RWPE2 (cell line): ENCODE results near the gene RNF214.

Experiments
- ATAC-seq: fragments of 200-7000 bp; cut with Tn5 transposase; 3 replicates; pipeline ENCODE4 v1.9.1; 2021; ENCODE audit warnings: low read depth
- DNase-seq: peaks from one replicate; pipeline ENCODE4 v3.0.0-alpha.2; 2020; ENCODE audit warnings: low spot score
- H3K27ac ChIP-seq: fragments of 450-650 bp; 2 replicates; pipeline ENCODE4 v1.5.1; 2017; ENCODE audit warnings: mild to moderate bottlenecking; ENCODE audit not compliant: poor library complexity, severe bottlenecking
- H3K27me3 ChIP-seq: fragments of 250-450 bp; sonication (Bioruptor Pico); 2 replicates; pipeline ENCODE4 v1.5.1; 2021; ENCODE audit warnings: mild to moderate bottlenecking, moderate library complexity; ENCODE audit not compliant: insufficient read depth, poor library complexity, severe bottlenecking
- H3K36me3 ChIP-seq: fragments of 250-450 bp; sonication (Bioruptor Pico); 2 replicates; pipeline ENCODE4 v1.5.1; 2020; ENCODE audit warnings: low read depth, mild to moderate bottlenecking, moderate library complexity
- H3K4me1 ChIP-seq: fragments of 250-450 bp; sonication (Bioruptor Pico); 2 replicates; pipeline ENCODE4 v1.5.1; 2021; ENCODE audit warnings: mild to moderate bottlenecking, moderate library complexity; ENCODE audit not compliant: insufficient read depth, poor library complexity, severe bottlenecking
- H3K4me3 ChIP-seq: fragments of 250-450 bp; sonication (Bioruptor Pico); 2 replicates; pipeline ENCODE4 v1.5.1; 2021; ENCODE audit warnings: mild to moderate bottlenecking, moderate library complexity; ENCODE audit not compliant: severe bottlenecking
- H3K9me3 ChIP-seq: fragments of 250-450 bp; sonication (Bioruptor Pico); 2 replicates; pipeline ENCODE4 v1.5.1; 2021; ENCODE audit warnings: mild to moderate bottlenecking, moderate library complexity; ENCODE audit not compliant: severe bottlenecking
- CTCF ChIP-seq: fragments of 450-650 bp; IDR thresholded peaks from one replicate; pipeline ENCODE4 v1.5.1; 2017; ENCODE audit warnings: mild to moderate bottlenecking, moderate library complexity; ENCODE audit not compliant: poor library complexity, severe bottlenecking

Gene RNF214

GRCh38 chr11:117278347-117278746 lies 45.9 kb downstream of the RNF214 start:
- no peak overlapping the region for H3K27ac ChIP-seq
- TF ChIP-seq CTCF, result no peak
- ATAC-seq, result no peak
- no peaks in the 10 kb centered on the region for H3K9me3 ChIP-seq
- H3K4me3 ChIP-seq, result no peak overlapping the region
- DNase-seq, result no peak
- H3K4me1 ChIP-seq, result peaks cover 5% of the 10 kb centered on the region
- H3K27me3 ChIP-seq, result no peaks in the 10 kb centered on the region
- H3K36me3 ChIP-seq, result peaks cover 33% of the 10 kb centered on the region

GRCh38 chr11:117279711-117280376 lies 47.4 kb downstream of the RNF214 start:
- peaks cover 41% of the 10 kb centered on the region for H3K36me3 ChIP-seq
- no peaks in the 10 kb centered on the region for H3K4me1 ChIP-seq
- H3K4me3 ChIP-seq, result no peak overlapping the region
- ATAC-seq, result no peak
- DNase-seq, result no peak
- H3K27ac ChIP-seq, result peak overlapping the region; percentile 69
- no peak for TF ChIP-seq CTCF
- no peaks in the 10 kb centered on the region for H3K9me3 ChIP-seq
- no peaks in the 10 kb centered on the region for H3K27me3 ChIP-seq

- ATAC-seq (peak; percentile 98), DNase-seq (peak; percentile 65)
- peaks cover 54% of the 10 kb centered on the region for H3K36me3 ChIP-seq
- H3K27ac ChIP-seq, result peak overlapping the region; percentile 69
- no peak for TF ChIP-seq CTCF
- no peaks in the 10 kb centered on the region for H3K4me1 ChIP-seq
- H3K27me3 ChIP-seq, result no peaks in the 10 kb centered on the region
- no peaks in the 10 kb centered on the region for H3K9me3 ChIP-seq
- no peak overlapping the region for H3K4me3 ChIP-seq
Measured at GRCh38 chr11:117281159-117281558, 48.7 kb downstream of the RNF214 start.

GRCh38 chr11:117281869-117282268 lies 49.4 kb downstream of the RNF214 start:
- H3K4me3 ChIP-seq, result no peak overlapping the region
- TF ChIP-seq CTCF, result no peak
- H3K36me3 ChIP-seq, result peaks cover 62% of the 10 kb centered on the region
- no peaks in the 10 kb centered on the region for H3K9me3 ChIP-seq
- no peaks in the 10 kb centered on the region for H3K27me3 ChIP-seq
- H3K4me1 ChIP-seq, result no peaks in the 10 kb centered on the region
- H3K27ac ChIP-seq, result peak overlapping the region; percentile 69
- no peak for ATAC-seq
- DNase-seq, result no peak

- no peak overlapping the region for H3K4me3 ChIP-seq
- no peaks in the 10 kb centered on the region for H3K27me3 ChIP-seq
- ATAC-seq, result no peak
- peaks cover 66% of the 10 kb centered on the region for H3K36me3 ChIP-seq
- no peak for DNase-seq
- no peak overlapping the region for H3K27ac ChIP-seq
- no peak for TF ChIP-seq CTCF
- H3K4me1 ChIP-seq, result no peaks in the 10 kb centered on the region
- no peaks in the 10 kb centered on the region for H3K9me3 ChIP-seq
Measured at GRCh38 chr11:117282956-117283355, 50.5 kb downstream of the RNF214 start.
